CD1c-positive myeloid dendritic cell (primary cell): Measurements from ENCODE around the gene LYL1.

Source experiments
- DNase-seq: peaks from one replicate; pipeline ENCODE4 v3.0.0-alpha.2; 2016; ENCODE audit errors: extremely low spot score

The LYL1 gene

GRCh38 chr19:13092606-13093235, 9.9 kb downstream of the LYL1 start:
- no peak for DNase-seq

GRCh38 chr19:13092158-13092543, 10.5 kb downstream of the LYL1 start:
- DNase-seq = no peak

GRCh38 chr19:13091400-13092157, 11.1 kb downstream of the LYL1 start:
- DNase-seq = no peak

DNA sequence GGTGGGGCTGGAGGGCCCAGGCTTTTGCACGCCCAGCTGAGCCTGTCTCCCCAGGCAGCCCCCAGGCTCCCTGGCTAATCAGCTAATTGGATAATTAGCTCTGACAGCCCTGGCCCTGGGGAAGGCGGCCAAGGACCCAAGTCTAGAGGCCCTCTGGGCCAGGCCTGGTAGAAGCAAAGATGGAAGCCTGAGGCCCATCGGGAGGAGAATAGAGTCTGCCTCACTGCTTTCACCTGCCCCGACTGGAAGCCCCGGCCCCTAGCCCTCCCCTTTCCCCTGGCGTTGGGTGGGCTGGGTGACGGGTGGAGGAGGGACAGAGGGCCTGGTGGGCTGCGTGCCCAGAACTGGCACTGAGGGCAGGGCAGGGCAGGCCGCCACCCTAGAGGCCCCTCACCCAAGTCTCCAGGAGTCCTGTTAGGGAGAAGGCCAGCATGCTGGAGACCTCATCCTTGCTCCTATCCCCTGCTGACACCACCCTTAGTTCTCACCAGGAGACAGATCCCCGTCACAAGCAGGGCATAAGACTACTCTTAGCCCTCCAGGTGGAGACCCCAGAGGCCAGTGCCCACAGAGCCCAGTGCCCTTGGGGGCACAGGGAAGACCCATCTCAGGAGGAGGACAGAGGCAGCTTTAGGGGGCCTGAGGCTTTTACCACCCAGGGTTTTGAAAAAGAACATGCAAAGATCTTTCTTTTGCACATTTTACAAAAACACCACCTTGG, 12.0 kb downstream of the LYL1 start:
- no peak for DNase-seq

DNA sequence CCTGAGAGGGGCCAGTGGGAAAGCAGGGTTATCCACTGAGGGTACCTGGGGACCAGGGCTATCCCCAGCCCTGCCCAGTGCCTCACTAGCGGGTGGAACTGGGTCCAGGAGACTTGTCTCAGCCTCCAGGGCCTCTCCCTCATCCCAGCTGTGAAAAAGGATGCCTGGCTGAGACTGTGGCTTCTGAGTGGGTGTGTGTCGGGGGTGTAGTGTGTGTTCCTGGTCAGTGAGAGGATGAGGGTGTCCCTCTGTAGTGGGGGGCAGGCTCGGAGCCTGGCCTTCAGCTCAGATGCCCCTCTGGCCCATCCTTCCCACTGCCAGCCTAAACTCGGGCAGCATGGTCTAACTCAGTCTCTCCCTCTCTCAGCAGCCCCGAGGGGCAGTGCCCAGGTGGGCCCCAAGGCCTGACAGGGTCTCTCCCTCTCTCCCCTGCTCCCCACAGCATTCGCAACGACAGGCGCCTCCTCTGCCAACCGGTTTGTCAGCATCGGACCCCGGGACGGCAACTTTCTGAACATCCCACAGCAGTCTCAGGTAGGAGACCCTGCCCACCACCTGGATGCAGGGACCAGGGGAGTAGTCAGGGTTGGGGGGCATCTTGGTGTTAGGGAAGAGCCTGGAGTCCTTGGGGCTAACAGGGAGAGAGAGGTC, 12.7 kb downstream of the LYL1 start:
- DNase-seq = no peak

DNA sequence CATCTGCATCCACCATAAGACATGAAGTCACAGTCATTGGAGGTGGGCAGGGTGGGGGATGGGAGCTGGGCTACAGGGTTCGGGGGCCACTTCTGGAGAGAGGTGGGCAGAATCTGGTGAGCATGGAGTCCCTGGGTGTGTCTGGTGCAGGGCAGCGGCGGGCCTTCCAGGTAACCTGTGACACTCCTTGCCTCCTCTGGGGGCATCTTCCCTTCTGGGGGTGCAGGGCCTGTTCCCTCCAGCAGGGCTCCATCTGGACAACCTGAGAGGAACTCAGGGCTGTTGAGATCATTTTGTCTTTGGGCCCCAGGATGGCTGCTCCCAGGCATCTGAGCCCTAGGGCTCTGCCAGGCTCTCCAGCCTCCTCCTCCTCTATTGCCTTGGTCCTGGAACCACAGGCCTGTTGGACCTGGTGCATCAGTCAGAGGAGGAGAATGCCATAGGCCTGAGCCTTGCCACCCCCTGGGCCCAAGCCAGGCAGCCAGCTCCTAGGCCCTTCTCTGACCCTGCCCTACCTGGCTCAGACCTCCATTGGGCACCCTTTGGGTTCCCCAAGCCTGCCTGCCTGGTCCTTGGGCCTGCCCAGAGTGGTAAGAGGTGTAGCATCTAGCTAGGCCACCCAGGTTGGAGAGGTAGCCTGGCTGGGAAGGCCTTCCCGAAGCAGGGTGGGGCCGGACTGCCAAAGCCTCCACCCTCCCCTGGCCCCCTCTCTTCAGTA, 13.4 kb downstream of the LYL1 start:
- DNase-seq = no peak

DNA sequence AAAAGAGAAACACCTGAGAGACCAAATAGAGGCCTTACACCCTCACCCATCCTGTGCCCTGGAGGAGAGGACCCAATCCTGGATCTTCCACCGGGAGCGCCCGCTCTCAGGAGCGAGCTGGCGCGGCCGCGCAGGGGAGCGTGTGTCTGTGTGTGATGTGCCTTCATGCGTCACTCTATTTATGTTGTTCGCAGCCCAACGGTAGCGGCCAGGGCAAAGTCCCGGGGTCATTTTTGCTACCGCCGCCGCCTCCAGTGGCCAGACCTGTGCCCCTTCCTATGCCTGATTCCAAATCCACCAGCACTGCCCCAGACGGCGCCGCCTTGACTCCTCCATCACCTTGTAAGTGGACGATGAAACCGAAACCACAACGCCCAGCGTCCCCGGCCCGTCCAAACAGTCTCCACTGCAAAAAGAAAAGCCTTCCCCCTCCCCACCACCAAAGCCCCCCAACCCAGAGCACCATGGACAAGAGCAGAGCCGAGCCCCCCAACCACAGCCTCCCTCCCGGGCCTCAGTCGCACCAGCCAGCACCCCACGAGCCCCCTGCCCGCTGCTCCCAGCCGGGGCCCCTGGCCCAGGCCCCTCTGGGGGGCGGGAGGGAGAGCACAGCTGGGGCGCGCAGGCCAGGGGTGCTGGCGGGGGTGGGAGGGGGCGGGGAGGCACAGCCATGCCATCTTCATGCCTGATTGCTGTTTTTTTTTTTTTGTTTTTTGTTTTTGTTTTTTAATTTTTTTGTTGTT, 14.7 kb downstream of the LYL1 start:
- no peak for DNase-seq

DNA sequence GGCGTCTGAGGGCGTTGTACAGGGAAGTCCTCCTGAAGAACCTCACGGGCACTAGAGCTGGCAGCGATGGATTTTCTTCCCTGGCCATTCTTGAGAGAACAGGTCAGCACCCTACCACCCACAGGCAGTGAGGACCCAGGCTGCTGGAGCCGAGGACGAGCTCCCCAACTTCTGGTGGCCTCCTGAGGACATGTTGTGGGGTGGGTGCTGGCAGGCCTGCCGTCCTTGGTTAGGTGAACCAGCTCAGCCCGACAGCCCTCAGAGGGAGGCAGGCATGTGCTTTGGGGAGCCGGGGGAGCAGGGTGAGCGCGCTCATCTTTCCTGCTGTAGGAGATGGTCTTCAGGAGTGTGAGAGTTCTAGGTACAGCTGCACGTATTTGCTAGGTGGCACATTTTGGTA, 15.4 kb downstream of the LYL1 start:
- no peak for DNase-seq

DNA sequence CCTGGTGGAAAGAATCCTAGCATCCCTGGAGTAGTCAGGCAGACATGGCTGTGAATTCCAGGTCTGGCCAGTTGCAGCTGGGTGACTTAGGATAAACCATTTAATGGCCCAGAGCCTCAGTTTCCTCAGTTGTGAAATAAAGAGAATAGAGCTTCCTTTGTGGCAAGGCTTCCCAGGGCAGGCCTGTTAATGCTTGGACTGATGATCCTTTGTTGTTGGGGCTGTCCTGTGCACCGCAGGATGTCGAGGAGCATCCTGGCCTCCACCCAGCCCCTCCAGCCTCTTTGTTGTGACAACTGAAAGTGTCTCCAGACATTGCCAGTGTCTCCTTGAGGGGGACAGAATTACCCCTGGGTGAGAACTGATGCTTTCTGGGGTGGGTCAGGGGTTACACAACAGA, 16.3 kb downstream of the LYL1 start:
- no peak for DNase-seq

GRCh38 chr19:13085666-13086065, 17.0 kb downstream of the LYL1 start:
- no peak for DNase-seq

DNA sequence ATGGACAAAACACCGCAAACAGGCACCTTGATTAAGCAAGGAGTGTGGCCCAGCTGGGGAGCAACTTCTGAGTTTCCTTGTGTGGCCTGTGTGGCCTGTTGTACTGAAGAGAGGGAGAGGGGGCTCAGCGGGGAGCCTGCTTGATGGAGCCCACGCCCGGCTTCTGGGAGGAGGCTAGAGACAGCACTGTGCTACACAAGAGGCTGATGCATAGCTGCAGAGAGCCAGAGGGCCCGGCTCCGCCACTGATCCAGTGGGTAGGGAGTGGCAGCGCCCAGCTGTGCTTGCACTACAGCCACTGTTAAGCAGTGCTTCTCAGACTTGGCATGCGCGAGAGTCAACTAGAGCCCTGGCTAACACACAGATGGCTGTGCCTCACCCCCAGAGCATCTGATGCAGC, 19.0 kb downstream of the LYL1 start:
- DNase-seq = no peak

- no peak for DNase-seq
These were observed 19.7 kb downstream of the LYL1 start for GRCh38 chr19:13083008-13083404.

DNA sequence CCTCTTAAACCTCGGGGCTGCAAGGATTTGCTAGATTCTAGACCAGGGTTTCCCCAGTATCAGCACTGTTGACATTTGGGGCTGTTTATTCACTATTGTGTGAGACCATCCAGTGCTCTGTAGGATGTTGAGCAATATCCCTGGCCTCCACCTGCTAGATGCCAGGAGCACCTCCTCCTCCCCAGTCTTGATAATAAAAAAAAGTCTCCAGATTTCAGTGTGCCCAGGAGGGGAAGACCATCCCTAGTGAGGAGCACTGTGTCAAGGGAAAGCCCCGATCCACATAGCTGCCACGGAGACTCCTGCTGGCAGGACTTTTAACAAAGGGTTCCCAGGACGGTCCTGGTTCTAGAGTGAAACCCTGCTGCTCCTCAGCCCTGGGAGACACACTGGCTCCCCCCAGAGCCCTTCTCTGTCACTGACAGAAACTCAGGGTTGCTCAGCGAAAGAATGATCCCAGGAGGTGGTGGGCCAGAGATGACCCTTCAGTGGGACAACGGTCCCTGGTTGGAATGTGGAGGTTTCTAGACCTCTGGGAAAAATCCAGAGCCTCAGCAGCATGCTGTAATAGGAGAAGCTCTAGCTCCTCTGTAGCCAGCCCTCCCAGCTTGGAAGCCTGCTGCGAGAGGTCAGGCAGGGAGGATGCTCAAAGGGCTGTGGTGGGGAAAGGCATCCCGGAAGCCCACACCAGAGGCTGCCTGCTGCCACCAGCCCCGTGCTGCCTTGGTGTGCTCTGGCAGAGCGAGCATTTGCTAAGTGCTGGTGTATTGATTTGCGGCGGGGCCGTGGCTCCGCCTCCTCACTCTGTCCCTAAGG, 20.3 kb downstream of the LYL1 start:
- no peak for DNase-seq

- no peak for DNase-seq
These were observed 23.1 kb downstream of the LYL1 start for GRCh38 chr19:13079542-13079986.

GRCh38 chr19:13078897-13079541, 23.6 kb downstream of the LYL1 start:
- no peak for DNase-seq

DNA sequence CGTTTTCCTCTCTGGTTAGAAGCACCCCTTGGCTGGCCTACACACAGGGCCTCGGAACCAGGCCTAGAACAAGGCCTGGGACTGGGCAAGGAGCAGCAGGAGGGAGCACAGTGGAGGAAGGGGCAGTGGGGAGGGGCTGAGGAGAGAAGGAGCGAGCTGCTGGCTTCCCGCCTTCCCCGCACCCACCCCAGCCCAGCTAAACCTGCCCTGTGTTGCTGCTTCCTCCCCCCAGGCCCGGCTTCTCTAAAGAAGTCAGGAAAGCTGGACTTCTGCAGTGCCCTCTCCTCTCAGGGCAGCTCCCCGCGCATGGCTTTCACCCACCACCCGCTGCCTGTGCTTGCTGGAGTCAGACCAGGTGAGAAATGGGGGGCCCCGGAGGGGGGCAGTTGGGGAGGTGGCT, 24.3 kb downstream of the LYL1 start:
- no peak for DNase-seq

DNA sequence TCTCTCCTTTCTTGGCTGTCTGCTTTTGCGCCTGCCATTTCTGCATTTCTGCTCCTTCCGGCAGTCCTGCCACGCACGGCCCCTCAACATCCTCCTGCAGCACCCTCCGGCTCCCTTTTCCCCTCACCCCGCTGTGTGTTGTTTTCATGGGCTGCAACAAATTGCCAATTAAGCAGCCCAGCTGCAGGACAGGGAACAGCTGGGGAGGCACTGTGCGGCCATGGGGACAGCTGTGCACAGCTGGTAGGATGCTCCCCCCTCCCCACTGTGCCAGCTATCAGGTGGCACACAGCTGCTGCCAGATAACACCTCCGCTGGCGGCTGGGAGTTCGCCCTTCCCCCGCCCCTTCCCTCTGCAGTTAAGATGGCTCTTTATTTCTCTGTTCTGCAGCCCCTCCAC, 25.4 kb downstream of the LYL1 start:
- DNase-seq = no peak

DNA sequence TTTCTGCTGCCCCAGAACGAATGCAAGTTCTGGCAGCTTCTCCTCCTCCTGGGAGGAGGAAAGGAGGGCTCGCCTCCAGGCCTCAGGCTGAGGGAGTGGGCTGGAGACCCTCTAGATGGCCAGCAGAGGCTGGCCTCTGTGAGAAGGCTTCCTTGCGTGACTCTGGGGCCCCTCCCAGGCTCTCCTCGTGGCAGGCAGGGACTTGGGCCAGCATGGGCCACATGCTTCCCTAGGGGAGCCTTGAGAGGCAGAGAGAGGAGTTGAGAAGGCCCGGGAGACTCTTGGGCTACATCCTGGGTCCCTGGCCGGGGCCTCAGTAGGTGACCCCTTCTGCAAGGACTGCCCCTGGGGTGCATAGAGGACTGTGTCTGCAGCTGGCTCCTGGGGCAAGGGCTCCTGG, 25.9 kb downstream of the LYL1 start:
- DNase-seq = no peak

DNA sequence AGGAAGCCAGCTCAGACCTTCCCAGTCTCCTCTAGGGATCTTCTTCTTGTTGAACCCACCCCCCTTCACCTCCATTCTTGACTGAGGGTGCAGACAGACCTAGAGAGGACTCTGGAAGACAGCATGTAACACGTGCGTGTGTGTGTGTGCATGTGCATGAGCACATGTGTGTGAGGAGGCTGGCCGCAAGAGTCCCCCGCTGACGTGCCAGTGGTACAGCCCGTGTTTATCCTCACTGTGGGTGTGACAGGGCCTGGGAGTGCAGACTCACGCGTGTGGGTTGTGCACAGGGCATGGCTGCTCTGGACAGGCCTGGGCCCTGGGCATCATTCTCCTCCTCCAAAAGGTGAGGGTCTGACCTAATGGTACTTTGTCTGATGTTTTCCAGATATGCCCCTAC, 26.3 kb downstream of the LYL1 start:
- DNase-seq = no peak

- DNase-seq = no peak
These were observed 28.3 kb downstream of the LYL1 start for GRCh38 chr19:13074378-13074777.
